ENCODE results near the gene ASTN1.

ASTN1 gene

GRCh38 chr1:177164380-177165068, at the start of gene ASTN1:
Gene ASTN1, minus strand, starts transcription at chr1:177164712. Its CDS starts 36 bp downstream, at chr1:177164676.
- no peak for TF ChIP-seq CTCF (IDR thresholded peaks at IDR 0.05; ENCODE audit: low read depth, low read length)
- no peak for DNase-seq (ENCODE audit: low read depth in 2 of 2)
- H3K4me3 ChIP-seq (replicated peaks in 1 of 2; ENCODE audit: low read depth in 2 of 2, low read length in 2 of 2), result peak within 1 kb of the TSS in 1 of 2 donors; percentile 13

- DNase-seq (ENCODE audit: low read depth in 2 of 2), result peak; percentile 11 to 18
- no peak for TF ChIP-seq CTCF (IDR thresholded peaks at IDR 0.05; ENCODE audit: low read depth, low read length)
- H3K4me3 ChIP-seq (replicated peaks in 1 of 2; ENCODE audit: low read depth in 2 of 2, low read length in 2 of 2), result no peak overlapping the region
Observed at GRCh38 chr1:177211231-177211630, 46.7 kb upstream of the ASTN1 start.

GRCh38 chr1:177210071-177210470, 45.6 kb upstream of the ASTN1 start:
- H3K4me3 ChIP-seq (replicated peaks in 1 of 2; ENCODE audit: low read depth in 2 of 2, low read length in 2 of 2), result no peak overlapping the region
- DNase-seq (ENCODE audit: low read depth in 2 of 2), result no peak
- no peak for TF ChIP-seq CTCF (IDR thresholded peaks at IDR 0.05; ENCODE audit: low read depth, low read length)

- DNase-seq (ENCODE audit: low read depth in 2 of 2), result peak; percentile 98 to 99
- no peak for TF ChIP-seq CTCF (IDR thresholded peaks at IDR 0.05; ENCODE audit: low read depth, low read length)
- H3K4me3 ChIP-seq (replicated peaks in 1 of 2; ENCODE audit: low read depth in 2 of 2, low read length in 2 of 2), result no peak overlapping the region
Observed at GRCh38 chr1:177209357-177209756, 44.8 kb upstream of the ASTN1 start.

GRCh38 chr1:177208920-177209319, 44.4 kb upstream of the ASTN1 start:
- no peak overlapping the region for H3K4me3 ChIP-seq (replicated peaks in 1 of 2; ENCODE audit: low read depth in 2 of 2, low read length in 2 of 2)
- TF ChIP-seq CTCF (IDR thresholded peaks at IDR 0.05; ENCODE audit: low read depth, low read length), result no peak
- no peak for DNase-seq (ENCODE audit: low read depth in 2 of 2)

- no peak for DNase-seq (ENCODE audit: low read depth in 2 of 2)
- no peak for TF ChIP-seq CTCF (IDR thresholded peaks at IDR 0.05; ENCODE audit: low read depth, low read length)
- no peak overlapping the region for H3K4me3 ChIP-seq (replicated peaks in 1 of 2; ENCODE audit: low read depth in 2 of 2, low read length in 2 of 2)
Observed at GRCh38 chr1:177206831-177207355, 42.4 kb upstream of the ASTN1 start.

Data from cardiac fibroblast (primary cell).